Nephron (organoid): Measurements from ENCODE around the gene GGA1.
A peak's percentile ranks its signal among the peaks of the same experiment; 100 is the strongest.

Experiments
- H3K27ac Mint-ChIP-seq, 3 experiments: 2 replicates each; pipeline ENCODE4 v1.8.0; 2020; ENCODE audit warnings: mixed read lengths in 3 of 3, mild to moderate bottlenecking in 2 of 3, moderate library complexity in 1 of 3
- H3K27me3 Mint-ChIP-seq: 2 replicates; pipeline ENCODE4 v1.8.0; 2021; ENCODE audit warnings: low read depth, mild to moderate bottlenecking, moderate library complexity, mixed read lengths
- H3K36me3 Mint-ChIP-seq: 2 replicates; pipeline ENCODE4 v1.8.0; 2020; ENCODE audit warnings: low read depth, mixed read lengths
- H3K4me1 Mint-ChIP-seq: 2 replicates; pipeline ENCODE4 v1.8.0; 2020; ENCODE audit warnings: mixed read lengths
- H3K4me3 Mint-ChIP-seq, 3 experiments: 2 replicates each; pipeline ENCODE4 v1.8.0; 2020; ENCODE audit warnings: mild to moderate bottlenecking in 3 of 3, mixed read lengths in 3 of 3, moderate library complexity in 2 of 3
- H3K9me3 Mint-ChIP-seq: 2 replicates; pipeline ENCODE4 v1.8.0; 2020; ENCODE audit warnings: mixed read lengths
- TF ChIP-seq, protein P1 (sequence below), 3 experiments: fragments of 200-600 bp; sonication (generic); IDR thresholded peaks; one replicate each; pipeline ENCODE4 v1.5.0; 2021; ENCODE audit warnings: antibody characterized with exemption in 3 of 3; ENCODE audit not compliant: unreplicated experiment in 3 of 3

Gene GGA1

GRCh38 chr22:37619991-37620390 lies 11.4 kb downstream of the GGA1 start:
- Mint-ChIP-seq H3K36me3 (peaks cover 34% of the 10 kb centered on the region), H3K4me3 (no peak overlapping the region), H3K27me3 (no peaks in the 10 kb centered on the region), H3K4me1 (peaks cover 14% of the 10 kb centered on the region), H3K9me3 (no peaks in the 10 kb centered on the region), H3K27ac (peak overlapping the region in 1 of 3 experiments; percentile 40)
- TF ChIP-seq, protein P1, sequence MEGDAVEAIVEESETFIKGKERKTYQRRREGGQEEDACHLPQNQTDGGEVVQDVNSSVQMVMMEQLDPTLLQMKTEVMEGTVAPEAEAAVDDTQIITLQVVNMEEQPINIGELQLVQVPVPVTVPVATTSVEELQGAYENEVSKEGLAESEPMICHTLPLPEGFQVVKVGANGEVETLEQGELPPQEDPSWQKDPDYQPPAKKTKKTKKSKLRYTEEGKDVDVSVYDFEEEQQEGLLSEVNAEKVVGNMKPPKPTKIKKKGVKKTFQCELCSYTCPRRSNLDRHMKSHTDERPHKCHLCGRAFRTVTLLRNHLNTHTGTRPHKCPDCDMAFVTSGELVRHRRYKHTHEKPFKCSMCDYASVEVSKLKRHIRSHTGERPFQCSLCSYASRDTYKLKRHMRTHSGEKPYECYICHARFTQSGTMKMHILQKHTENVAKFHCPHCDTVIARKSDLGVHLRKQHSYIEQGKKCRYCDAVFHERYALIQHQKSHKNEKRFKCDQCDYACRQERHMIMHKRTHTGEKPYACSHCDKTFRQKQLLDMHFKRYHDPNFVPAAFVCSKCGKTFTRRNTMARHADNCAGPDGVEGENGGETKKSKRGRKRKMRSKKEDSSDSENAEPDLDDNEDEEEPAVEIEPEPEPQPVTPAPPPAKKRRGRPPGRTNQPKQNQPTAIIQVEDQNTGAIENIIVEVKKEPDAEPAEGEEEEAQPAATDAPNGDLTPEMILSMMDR (IDR thresholded peaks at IDR 0.05; ENCODE audit: unreplicated experiment in 3 of 3): no peak

DNA sequence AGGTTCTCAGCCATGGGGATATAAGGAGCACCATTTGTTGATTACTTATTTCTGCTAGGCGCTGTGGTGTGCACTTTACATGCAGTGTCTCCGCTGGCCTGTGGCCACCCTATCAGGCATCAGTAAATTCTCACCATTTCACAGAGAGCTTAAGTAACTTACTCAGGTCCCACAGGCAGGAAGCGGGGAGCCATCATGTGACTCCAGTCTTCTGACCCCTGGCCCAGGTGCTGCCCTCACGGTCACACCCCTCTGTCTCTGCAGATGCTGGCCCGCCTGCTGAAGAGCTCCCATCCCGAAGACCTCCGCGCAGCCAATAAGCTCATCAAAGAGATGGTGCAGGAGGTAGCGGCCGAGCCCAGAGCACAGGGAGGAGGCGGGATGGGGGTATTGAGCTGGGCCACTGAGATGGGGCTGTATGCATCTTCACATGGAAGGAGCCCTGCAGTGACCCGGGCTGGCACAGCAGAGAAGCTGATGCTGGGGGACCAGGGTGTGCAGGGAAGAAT lies 12.8 kb downstream of the GGA1 start:
- Mint-ChIP-seq H3K9me3 (no peaks in the 10 kb centered on the region), H3K36me3 (peaks cover 32% of the 10 kb centered on the region), H3K4me3 (no peak overlapping the region), H3K4me1 (peaks cover 27% of the 10 kb centered on the region), H3K27me3 (no peaks in the 10 kb centered on the region), H3K27ac (no peak overlapping the region)
- TF ChIP-seq, protein P1 (IDR thresholded peaks at IDR 0.05; ENCODE audit: unreplicated experiment in 3 of 3): no peak

DNA sequence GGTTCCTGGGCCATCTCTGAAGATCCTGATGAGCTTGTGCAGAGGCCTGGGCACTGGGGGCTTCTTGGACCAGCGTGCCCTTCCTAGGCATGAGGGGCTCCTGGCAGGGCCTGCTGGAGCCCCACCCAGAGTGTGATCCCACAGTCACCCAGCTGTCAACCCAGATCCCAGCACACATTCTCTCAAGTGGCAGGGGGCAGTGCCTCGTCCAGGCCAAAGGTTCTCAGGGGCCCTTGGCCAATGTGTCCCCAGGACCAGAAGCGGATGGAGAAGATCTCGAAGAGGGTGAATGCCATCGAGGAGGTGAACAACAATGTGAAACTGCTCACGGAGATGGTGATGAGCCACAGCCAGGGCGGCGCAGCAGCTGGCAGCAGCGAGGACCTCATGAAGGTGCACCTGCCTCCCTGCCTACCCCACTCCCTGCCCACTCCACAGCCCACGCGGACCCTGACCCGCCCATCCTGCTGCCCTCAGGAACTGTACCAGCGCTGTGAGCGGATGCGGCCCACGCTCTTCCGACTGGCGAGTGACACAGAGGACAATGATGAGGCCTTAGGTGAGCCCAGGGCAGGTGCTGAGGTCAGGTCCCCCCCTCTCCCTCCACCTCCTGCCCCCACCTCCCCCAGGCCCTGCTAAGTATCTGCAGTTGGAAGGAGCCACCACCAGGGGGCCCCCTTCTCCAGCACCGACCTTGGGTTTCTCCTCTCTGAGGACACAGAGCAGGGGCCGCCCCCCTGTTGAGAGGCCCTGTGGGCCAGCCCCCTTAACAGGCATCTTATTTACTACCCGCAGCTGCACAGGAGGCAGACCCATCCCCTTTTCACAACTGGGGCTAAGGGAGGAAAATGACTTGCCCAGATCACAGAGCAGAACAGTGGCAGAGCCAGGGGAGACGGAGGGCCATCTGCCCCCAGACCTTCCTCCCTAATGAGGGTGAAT lies 14.7 kb downstream of the GGA1 start:
- Mint-ChIP-seq H3K27ac (peak overlapping the region; percentile 83 to 92 (median 90)), H3K9me3 (no peaks in the 10 kb centered on the region), H3K27me3 (no peaks in the 10 kb centered on the region), H3K4me1 (peaks cover 37% of the 10 kb centered on the region), H3K4me3 (peak overlapping the region in 2 of 3 experiments; percentile 47 to 67), H3K36me3 (peaks cover 25% of the 10 kb centered on the region)
- TF ChIP-seq, protein P1 (IDR thresholded peaks at IDR 0.05; ENCODE audit: unreplicated experiment in 3 of 3): peak; percentile 85 to 90 (median 87)

GRCh38 chr22:37624017-37624365 lies 15.4 kb downstream of the GGA1 start:
- no peaks in the 10 kb centered on the region for H3K9me3 Mint-ChIP-seq
- no peaks in the 10 kb centered on the region for H3K27me3 Mint-ChIP-seq
- peaks cover 20% of the 10 kb centered on the region for H3K36me3 Mint-ChIP-seq
- TF ChIP-seq, protein P1 (IDR thresholded peaks at IDR 0.05; ENCODE audit: unreplicated experiment in 3 of 3): no peak
- H3K4me3 Mint-ChIP-seq: no peak overlapping the region
- H3K27ac Mint-ChIP-seq: peak overlapping the region; percentile 83 to 92 (median 90)
- peaks cover 37% of the 10 kb centered on the region for H3K4me1 Mint-ChIP-seq

GRCh38 chr22:37624876-37625275 lies 16.2 kb downstream of the GGA1 start:
- peak overlapping the region in 1 of 3 experiments; percentile 22 for H3K4me3 Mint-ChIP-seq
- H3K36me3 Mint-ChIP-seq: peaks cover 16% of the 10 kb centered on the region
- H3K9me3 Mint-ChIP-seq: no peaks in the 10 kb centered on the region
- TF ChIP-seq, protein P1 (IDR thresholded peaks at IDR 0.05; ENCODE audit: unreplicated experiment in 3 of 3): no peak
- H3K27ac Mint-ChIP-seq: peak overlapping the region; percentile 58 to 90 (median 89)
- no peaks in the 10 kb centered on the region for H3K27me3 Mint-ChIP-seq
- H3K4me1 Mint-ChIP-seq: peaks cover 37% of the 10 kb centered on the region
